NCI-H146 (cell line): ENCODE data around the gene CTDSP2.
"Not testable (repeated sequence)": the region's sequence is repeated elsewhere in the genome, so short reads cannot be mapped to it uniquely, and the experiment has no call there.

ENCODE experiments used
- DNase-seq: peaks from one replicate; lab custom pipeline; 2025; lab: John Stamatoyannopoulos, UW

CTDSP2 gene, protein sequence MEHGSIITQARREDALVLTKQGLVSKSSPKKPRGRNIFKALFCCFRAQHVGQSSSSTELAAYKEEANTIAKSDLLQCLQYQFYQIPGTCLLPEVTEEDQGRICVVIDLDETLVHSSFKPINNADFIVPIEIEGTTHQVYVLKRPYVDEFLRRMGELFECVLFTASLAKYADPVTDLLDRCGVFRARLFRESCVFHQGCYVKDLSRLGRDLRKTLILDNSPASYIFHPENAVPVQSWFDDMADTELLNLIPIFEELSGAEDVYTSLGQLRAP

GRCh38 chr12:57846577-57847319, at the start of gene CTDSP2:
CTDSP2 (minus strand) TSS chr12:57846729; CDS start chr12:57846435, 294 bp downstream.
- DNase-seq: peak; percentile 99

DNA sequence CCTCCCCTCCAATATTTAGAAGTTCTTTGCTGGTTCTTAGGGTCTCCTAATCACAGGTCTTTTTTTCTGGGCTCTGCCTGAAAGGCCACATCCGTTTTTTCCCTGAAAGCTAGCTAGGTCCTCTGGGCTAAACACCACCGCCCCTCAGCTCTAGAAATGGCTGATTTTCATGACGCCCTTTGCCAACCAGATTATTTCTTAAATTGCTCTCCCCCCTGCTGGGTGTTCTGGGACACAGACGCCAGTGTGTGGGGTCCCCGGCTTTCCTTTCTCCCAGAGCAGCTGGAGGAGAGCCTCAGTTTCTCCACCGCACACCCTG, 49.5 kb upstream of the CTDSP2 start:
- DNase-seq: peak; percentile 52

- DNase-seq: no peak
Measured at GRCh38 chr12:57895389-57896114, 49.0 kb upstream of the CTDSP2 start.

- DNase-seq: peak; percentile 8
Measured at GRCh38 chr12:57894399-57895292, 48.1 kb upstream of the CTDSP2 start.

DNA sequence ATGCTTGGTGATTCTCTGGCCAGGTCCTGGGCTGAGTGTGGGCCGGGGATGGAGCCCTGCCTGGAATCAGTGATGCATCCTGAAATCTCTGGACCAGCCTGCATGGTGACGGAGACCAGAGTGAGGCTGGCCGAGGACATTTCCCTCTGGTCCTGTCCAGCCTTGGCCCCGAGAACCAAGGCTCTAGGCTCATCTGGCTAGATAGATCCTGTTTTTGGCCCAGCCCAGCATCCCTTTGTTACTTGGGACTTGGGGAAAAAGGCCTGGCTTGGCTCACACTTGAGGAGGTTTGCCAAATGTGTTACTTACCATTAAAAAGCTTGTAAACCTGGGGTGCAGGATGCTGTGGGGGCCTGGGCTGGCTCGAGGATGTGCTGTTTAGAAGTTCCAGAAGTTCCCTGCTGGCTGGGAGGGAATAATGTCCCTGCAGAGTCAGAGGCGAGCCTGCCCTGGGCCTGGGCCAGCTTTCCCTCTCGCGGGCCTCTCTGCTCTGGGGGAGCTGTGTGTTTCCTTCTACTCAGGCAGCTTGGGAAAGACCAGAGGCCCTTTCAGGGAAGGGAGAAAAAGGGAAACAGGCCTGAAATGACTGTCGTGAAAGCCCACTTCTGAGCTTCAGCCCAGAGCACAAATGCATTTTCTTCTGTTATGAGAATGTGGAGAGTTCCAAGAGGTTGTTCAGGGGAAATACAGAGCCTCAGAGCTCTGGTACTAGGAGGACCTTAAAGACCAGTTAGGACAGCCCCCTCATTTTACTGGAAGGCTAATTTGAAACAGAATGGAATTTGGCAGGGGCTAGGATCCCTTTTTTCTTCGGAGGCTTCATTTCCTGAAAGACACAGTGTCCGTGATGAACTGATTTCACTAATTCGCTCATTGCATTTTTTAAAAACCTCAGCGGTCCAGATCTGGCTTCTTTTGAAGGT, 47.2 kb upstream of the CTDSP2 start:
- DNase-seq: no peak

- DNase-seq: no peak
Measured at GRCh38 chr12:57892232-57892972, 45.9 kb upstream of the CTDSP2 start.

DNA sequence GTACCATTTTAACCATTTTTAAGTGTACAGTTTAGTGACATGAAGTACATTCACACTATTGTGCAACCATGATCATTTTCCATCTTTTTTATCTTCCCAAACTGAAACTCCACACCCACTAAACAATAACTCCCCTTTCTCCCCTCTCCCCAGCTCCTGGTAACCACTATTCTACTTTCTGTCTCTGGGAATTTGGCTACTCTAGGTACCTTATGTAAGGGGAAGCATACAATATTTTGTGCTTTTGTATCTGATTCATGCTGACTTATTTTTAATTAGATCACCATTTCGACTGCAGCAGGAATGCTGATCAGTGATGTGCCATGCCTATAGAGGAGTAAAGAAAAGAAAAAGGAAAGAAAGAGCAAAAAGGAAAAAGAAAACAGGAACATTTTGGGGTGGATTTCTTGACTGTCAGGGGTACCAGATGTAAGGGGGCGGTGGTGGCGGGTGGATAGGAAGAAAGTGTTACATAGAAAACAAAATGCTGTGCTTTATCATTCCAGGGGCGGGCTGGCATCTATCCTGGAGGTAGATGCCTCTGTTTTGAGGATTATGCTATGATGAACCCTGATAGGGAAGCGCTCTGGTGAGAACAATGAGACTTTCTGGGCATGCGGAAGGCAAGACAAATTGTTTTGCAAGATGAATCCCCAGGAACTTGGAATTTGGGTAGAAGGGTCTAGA, 45.2 kb upstream of the CTDSP2 start:
- no peak for DNase-seq

GRCh38 chr12:57890191-57891115, 43.9 kb upstream of the CTDSP2 start:
- no peak for DNase-seq

- DNase-seq: peak; percentile 14
Measured at GRCh38 chr12:57889500-57889989, 43.0 kb upstream of the CTDSP2 start.

DNA sequence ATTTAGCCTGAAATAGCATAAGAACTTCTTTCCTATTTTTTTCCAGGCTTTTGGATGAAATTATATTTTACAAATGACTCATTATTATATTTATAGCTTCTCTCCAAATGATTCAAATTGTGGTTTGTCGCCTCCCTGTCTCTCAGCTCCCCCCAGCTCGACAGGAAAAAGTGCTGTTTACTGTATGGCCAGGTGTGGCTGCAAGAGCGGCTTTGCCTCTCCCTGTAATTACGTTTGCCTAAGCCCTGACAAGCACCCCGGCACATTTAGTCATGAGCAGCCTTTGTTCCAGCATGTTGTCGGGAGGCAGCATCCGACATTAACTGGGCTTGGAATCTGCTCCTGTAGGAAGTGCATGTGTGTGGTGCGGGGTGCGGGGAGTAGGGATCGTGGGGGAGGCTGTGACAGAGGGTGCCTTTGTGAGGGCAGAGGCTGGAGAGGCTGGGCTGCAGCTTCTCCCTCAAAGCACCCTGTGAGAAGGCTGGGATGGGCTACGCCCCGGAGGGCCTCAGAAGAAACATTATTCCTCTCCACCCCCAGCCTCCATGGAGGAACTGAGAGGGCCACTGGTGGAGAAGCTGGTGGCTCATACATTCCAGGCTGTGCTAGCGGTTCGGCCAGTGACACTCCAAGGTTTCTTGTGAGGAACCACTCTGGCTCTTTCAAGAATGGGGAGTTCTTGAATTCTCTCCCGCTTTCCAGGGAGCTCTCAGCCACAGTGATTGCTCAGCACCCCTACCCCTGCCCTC, 42.1 kb upstream of the CTDSP2 start:
- DNase-seq: peak; percentile 92

DNA sequence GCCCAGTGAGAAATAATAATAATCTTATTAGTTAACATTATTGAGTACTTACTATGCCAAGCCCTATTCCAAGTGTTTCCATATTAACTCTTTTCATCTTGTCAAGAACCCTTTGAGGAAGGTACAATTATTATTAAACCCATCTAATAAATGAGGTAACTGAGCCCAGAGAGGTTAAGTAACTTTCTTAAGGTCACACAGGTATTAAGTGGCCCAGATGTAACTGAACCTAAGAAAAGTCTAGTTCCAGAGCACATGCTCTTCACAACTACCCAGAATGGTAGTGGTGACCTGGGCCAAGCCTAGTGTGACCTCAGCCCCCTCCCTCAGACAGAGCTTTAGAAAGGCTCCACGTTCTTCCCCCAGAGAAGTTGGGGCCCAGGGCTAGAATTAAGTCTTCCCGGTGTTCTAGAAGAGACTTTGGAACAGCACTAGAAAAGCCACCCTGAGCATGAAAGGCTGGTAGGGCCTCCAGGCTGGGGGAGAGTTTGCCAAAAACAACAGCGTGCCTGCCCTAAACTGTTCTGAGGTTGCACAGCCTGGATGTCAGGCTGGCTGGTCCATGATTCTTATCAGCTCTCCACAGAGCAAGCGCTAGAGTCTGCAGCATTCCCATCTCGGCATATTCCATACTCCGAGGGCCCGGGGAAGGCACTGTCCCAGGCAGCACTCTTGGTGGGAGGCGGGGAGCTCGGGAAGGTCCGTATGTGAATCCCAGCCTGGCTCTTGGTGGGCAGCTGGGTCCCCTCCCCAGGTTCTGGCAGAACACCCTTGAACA, 41.3 kb upstream of the CTDSP2 start:
- DNase-seq: peak; percentile 68

- DNase-seq: not testable (repeated sequence)
Measured at GRCh38 chr12:57886964-57887363, 40.4 kb upstream of the CTDSP2 start.

DNA sequence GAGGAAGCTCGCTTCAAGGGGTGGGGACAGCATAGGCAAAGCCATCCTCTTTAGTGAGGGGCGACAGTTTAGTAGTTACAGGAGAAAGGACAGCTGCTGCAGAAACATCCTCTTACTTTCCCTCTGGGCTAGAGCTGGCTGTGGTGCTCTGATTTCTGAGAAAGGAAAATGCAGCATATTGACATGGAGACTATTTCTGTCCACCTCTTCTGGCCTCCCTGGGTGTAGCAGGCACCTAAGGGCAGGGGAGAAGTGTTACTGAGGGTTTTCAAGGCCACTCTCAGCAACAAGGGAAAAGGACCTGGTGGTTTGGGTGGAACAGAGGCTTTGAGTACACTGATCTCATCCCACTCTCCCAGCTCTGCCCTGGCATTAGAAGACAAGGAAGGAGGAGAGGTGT, 40.0 kb upstream of the CTDSP2 start:
- no peak for DNase-seq

DNA sequence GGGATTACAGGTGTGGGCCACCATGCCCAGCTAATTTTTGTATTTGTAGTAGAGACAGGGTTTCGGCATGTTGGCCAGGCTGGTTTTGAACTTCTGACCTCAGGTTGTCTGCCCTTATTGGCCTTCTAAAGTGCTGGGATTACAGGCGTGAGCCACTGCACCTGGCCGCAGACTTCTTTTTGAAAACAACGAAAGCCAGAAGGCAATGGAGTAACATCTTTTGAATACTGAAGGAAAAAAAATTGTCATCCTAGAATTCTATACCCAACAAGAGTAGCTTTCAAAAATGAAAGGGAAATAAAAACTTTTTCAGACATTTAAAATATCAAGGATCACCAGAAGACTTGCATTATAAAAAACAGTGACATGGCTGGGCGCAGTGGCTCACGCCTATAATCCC, 38.7 kb upstream of the CTDSP2 start:
- no peak for DNase-seq

GRCh38 chr12:57883700-57884099, 37.2 kb upstream of the CTDSP2 start:
- no peak for DNase-seq

DNA sequence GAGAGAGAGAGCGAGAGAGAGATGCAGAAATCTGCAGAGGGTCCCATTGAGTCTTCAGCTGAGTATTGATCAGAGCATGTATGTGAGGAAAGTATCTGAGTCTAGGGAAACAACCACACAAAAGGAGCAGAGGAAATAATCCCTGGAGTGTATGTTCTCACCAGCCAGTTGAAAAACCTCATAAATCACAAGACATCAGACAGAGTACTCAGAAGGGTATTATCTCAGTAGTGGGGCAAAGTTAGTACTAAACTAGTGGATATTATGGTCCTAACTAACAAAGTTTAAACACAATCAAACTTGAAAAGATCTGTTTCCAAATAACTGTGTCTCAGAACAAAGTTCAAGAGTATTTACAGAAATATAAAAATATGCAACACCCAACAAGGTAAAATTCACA, 36.5 kb upstream of the CTDSP2 start:
- DNase-seq: no peak

GRCh38 chr12:57882575-57882974, 36.0 kb upstream of the CTDSP2 start:
- DNase-seq: no peak
